Rectal smooth muscle tissue (tissue), 1 donor: ENCODE measurements around the gene VCP.
A peak's percentile ranks its signal among the peaks of the same experiment; 100 is the strongest.
"Not testable (repeated sequence)": the region's sequence is repeated elsewhere in the genome, so short reads cannot be mapped to it uniquely, and the experiment has no call there.

ENCODE experiments used
- H3K27ac ChIP-seq: one replicate; pipeline ENCODE4 v1.7.0; 2013; ENCODE audit warnings: low read depth, low read length, inconsistent platforms
- H3K27me3 ChIP-seq: one replicate; pipeline ENCODE4 v1.7.0; 2013; ENCODE audit warnings: low read length; ENCODE audit not compliant: control insufficient read depth, insufficient read depth
- H3K36me3 ChIP-seq: one replicate; pipeline ENCODE4 v1.7.0; 2013; ENCODE audit warnings: low read length; ENCODE audit not compliant: control insufficient read depth, insufficient read depth
- H3K4me1 ChIP-seq: one replicate; pipeline ENCODE4 v1.7.0; 2013; ENCODE audit warnings: low read length; ENCODE audit not compliant: control insufficient read depth, insufficient read depth
- H3K4me3 ChIP-seq: one replicate; pipeline ENCODE4 v1.7.0; 2013; ENCODE audit warnings: low read length
- H3K9ac ChIP-seq: one replicate; pipeline ENCODE4 v1.7.0; 2013; ENCODE audit warnings: low read length

Gene VCP

GRCh38 chr9:35044071-35044470 is 28.4 kb downstream of the VCP start:
- H3K9ac ChIP-seq: no peak overlapping the region
- H3K27ac ChIP-seq: no peak overlapping the region
- H3K36me3 ChIP-seq: peaks cover 15% of the 10 kb centered on the region
- no peaks in the 10 kb centered on the region for H3K27me3 ChIP-seq
- no peak overlapping the region for H3K4me3 ChIP-seq
- no peaks in the 10 kb centered on the region for H3K4me1 ChIP-seq

- no peaks in the 10 kb centered on the region for H3K27me3 ChIP-seq
- H3K36me3 ChIP-seq: peaks cover 15% of the 10 kb centered on the region
Observed at GRCh38 chr9:35042891-35043545, 29.4 kb downstream of the VCP start.

GRCh38 chr9:35042081-35042604 is 30.3 kb downstream of the VCP start:
- Histone ChIP-seq H3K27me3 (no peaks in the 10 kb centered on the region), H3K4me3 (no peak overlapping the region), H3K36me3 (peaks cover 15% of the 10 kb centered on the region), H3K9ac (no peak overlapping the region), H3K27ac (no peak overlapping the region), H3K4me1 (no peaks in the 10 kb centered on the region)

More at GRCh38 chr9:35042891-35043545, 29.4 kb downstream of the VCP start:
- Histone ChIP-seq H3K4me3 (no peak overlapping the region), H3K27ac (no peak overlapping the region), H3K4me1 (no peaks in the 10 kb centered on the region), H3K9ac (no peak overlapping the region)

GRCh38 chr9:35035851-35036701 is 36.3 kb downstream of the VCP start:
- Histone ChIP-seq H3K9ac (no peak overlapping the region), H3K4me3 (peak overlapping the region; percentile 51), H3K27ac (no peak overlapping the region), H3K36me3 (no peaks in the 10 kb centered on the region), H3K4me1 (no peaks in the 10 kb centered on the region), H3K27me3 (no peaks in the 10 kb centered on the region)

- H3K27ac ChIP-seq: no peak overlapping the region
- H3K9ac ChIP-seq: no peak overlapping the region
- H3K36me3 ChIP-seq: no peaks in the 10 kb centered on the region
- no peaks in the 10 kb centered on the region for H3K4me1 ChIP-seq
- H3K4me3 ChIP-seq: no peak overlapping the region
- no peaks in the 10 kb centered on the region for H3K27me3 ChIP-seq
Observed at GRCh38 chr9:35033101-35033500, 39.3 kb downstream of the VCP start.

- Histone ChIP-seq H3K4me3 (no peak overlapping the region), H3K36me3 (no peaks in the 10 kb centered on the region), H3K4me1 (no peaks in the 10 kb centered on the region), H3K27ac (no peak overlapping the region), H3K27me3 (no peaks in the 10 kb centered on the region), H3K9ac (no peak overlapping the region)
Observed at GRCh38 chr9:35029852-35030251, 42.6 kb downstream of the VCP start.

- Histone ChIP-seq H3K9ac (no peak overlapping the region), H3K4me3 (no peak overlapping the region), H3K36me3 (no peaks in the 10 kb centered on the region), H3K27me3 (no peaks in the 10 kb centered on the region), H3K4me1 (no peaks in the 10 kb centered on the region), H3K27ac (no peak overlapping the region)
Observed at GRCh38 chr9:35029241-35029640, 43.2 kb downstream of the VCP start.

GRCh38 chr9:35028341-35028740 is 44.1 kb downstream of the VCP start:
- no peak overlapping the region for H3K27ac ChIP-seq
- no peaks in the 10 kb centered on the region for H3K4me1 ChIP-seq
- H3K4me3 ChIP-seq: no peak overlapping the region
- no peaks in the 10 kb centered on the region for H3K36me3 ChIP-seq
- H3K9ac ChIP-seq: no peak overlapping the region
- no peaks in the 10 kb centered on the region for H3K27me3 ChIP-seq

- Histone ChIP-seq H3K4me3 (no peak overlapping the region), H3K9ac (no peak overlapping the region), H3K4me1 (no peaks in the 10 kb centered on the region), H3K36me3 (no peaks in the 10 kb centered on the region), H3K27me3 (no peaks in the 10 kb centered on the region), H3K27ac (no peak overlapping the region)
Observed at GRCh38 chr9:35027860-35028259, 44.6 kb downstream of the VCP start.

- Histone ChIP-seq H3K9ac (no peak overlapping the region), H3K4me1 (no peaks in the 10 kb centered on the region), H3K4me3 (no peak overlapping the region), H3K27ac (no peak overlapping the region), H3K27me3 (no peaks in the 10 kb centered on the region), H3K36me3 (no peaks in the 10 kb centered on the region)
Observed at GRCh38 chr9:35027374-35027773, 45.1 kb downstream of the VCP start.

GRCh38 chr9:35026671-35027070 is 45.8 kb downstream of the VCP start:
- Histone ChIP-seq H3K9ac (no peak overlapping the region), H3K27me3 (no peaks in the 10 kb centered on the region), H3K27ac (no peak overlapping the region), H3K4me1 (no peaks in the 10 kb centered on the region), H3K36me3 (no peaks in the 10 kb centered on the region), H3K4me3 (no peak overlapping the region)

GRCh38 chr9:35023443-35023842 is 49.0 kb downstream of the VCP start:
- H3K27me3 ChIP-seq, H3K4me1 ChIP-seq, H3K27ac ChIP-seq, H3K4me3 ChIP-seq, H3K9ac ChIP-seq, H3K36me3 ChIP-seq: not testable (repeated sequence)
